WTC11 (cell line): ENCODE results near the gene ATF3.

ENCODE experiments used
- CREB1 ChIP-seq: sonication (generic); formaldehyde crosslinking; IDR thresholded peaks from 2 replicates; pipeline ENCODE4 v1.8.0; 2023; ENCODE audit warnings: mild to moderate bottlenecking, missing genetic modification reagents
- CREM ChIP-seq: sonication (generic); formaldehyde crosslinking; IDR thresholded peaks from 2 replicates; pipeline ENCODE4 v1.8.1; 2022; ENCODE audit warnings: mild to moderate bottlenecking, missing genetic modification reagents, moderate library complexity
- GABPB1 ChIP-seq: sonication (generic); formaldehyde crosslinking; IDR thresholded peaks from 2 replicates; pipeline ENCODE4 v1.8.1; 2023; ENCODE audit warnings: mild to moderate bottlenecking, missing genetic modification reagents
- JAZF1 ChIP-seq: fragments of 250-450 bp; sonication (Bioruptor Pico); IDR thresholded peaks from 2 replicates; pipeline ENCODE4 v1.9.0; 2021; ENCODE audit warnings: moderate library complexity, mild to moderate bottlenecking, inconsistent platforms
- MYBL2 ChIP-seq: sonication (generic); formaldehyde crosslinking; IDR thresholded peaks from 2 replicates; pipeline ENCODE4 v1.8.1; 2023; ENCODE audit warnings: mild to moderate bottlenecking, moderate library complexity, missing genetic modification reagents
- TEAD4 ChIP-seq: sonication (generic); formaldehyde crosslinking; IDR thresholded peaks from 2 replicates; pipeline ENCODE4 v1.8.0; 2022; ENCODE audit warnings: mild to moderate bottlenecking, missing genetic modification reagents
- ZNF416 ChIP-seq: fragments of 250-450 bp; sonication (Bioruptor Pico); IDR thresholded peaks from 2 replicates; pipeline ENCODE4 v1.9.0; 2021; ENCODE audit warnings: mild to moderate bottlenecking, inconsistent platforms
- TF ChIP-seq, protein P1 (sequence below): fragments of 200-600 bp; IDR thresholded peaks from 2 replicates; pipeline ENCODE4 v1.8.0; 2022; ENCODE audit warnings: antibody characterized with exemption
- TF ChIP-seq, protein P2 (sequence below): fragments of 250-450 bp; sonication (Bioruptor Pico); IDR thresholded peaks from 2 replicates; pipeline ENCODE4 v2.1.2; 2022; ENCODE audit warnings: mild to moderate bottlenecking, moderate library complexity
- TF ChIP-seq, protein P3 (sequence below): sonication (generic); formaldehyde crosslinking; IDR thresholded peaks from 2 replicates; pipeline ENCODE4 v1.8.0; 2022; ENCODE audit warnings: mild to moderate bottlenecking, missing genetic modification reagents

DNA sequence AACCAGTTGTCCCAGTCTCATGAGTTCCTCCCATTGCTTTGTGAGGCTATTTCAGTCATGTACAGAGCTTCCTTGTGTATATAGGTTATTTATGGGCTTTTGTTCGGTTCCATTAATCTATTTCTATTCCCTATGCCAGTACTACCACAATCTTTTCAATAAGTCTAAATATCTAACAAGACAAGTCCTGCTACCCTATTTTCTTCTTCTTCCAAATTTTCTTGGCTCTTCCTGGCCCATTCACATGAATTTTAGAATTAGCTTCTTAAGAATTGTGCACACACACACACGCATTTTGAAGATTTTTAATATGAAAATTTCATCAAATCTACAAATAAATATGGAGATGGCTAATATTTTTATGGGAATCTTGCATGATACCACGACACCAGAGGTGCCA, 33.8 kb upstream of the ATF3 start:
- TF ChIP-seq ZNF416 (no peak), CREB1 (CRISPR knock-in tag) (no peak), MYBL2 (CRISPR knock-in tag) (no peak), CREM (CRISPR knock-in tag) (no peak), TEAD4 (no peak), GABPB1 (CRISPR knock-in tag) (no peak), JAZF1 (CRISPR knock-in tag) (no peak)
- TF ChIP-seq, protein P1, sequence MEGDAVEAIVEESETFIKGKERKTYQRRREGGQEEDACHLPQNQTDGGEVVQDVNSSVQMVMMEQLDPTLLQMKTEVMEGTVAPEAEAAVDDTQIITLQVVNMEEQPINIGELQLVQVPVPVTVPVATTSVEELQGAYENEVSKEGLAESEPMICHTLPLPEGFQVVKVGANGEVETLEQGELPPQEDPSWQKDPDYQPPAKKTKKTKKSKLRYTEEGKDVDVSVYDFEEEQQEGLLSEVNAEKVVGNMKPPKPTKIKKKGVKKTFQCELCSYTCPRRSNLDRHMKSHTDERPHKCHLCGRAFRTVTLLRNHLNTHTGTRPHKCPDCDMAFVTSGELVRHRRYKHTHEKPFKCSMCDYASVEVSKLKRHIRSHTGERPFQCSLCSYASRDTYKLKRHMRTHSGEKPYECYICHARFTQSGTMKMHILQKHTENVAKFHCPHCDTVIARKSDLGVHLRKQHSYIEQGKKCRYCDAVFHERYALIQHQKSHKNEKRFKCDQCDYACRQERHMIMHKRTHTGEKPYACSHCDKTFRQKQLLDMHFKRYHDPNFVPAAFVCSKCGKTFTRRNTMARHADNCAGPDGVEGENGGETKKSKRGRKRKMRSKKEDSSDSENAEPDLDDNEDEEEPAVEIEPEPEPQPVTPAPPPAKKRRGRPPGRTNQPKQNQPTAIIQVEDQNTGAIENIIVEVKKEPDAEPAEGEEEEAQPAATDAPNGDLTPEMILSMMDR, result no peak
- TF ChIP-seq, protein P2, sequence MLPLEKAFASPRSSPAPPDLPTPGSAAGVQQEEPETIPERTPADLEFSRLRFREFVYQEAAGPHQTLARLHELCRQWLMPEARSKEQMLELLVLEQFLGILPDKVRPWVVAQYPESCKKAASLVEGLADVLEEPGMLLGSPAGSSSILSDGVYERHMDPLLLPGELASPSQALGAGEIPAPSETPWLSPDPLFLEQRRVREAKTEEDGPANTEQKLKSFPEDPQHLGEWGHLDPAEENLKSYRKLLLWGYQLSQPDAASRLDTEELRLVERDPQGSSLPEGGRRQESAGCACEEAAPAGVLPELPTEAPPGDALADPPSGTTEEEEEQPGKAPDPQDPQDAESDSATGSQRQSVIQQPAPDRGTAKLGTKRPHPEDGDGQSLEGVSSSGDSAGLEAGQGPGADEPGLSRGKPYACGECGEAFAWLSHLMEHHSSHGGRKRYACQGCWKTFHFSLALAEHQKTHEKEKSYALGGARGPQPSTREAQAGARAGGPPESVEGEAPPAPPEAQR (CRISPR knock-in tag), result no peak
- TF ChIP-seq, protein P3, sequence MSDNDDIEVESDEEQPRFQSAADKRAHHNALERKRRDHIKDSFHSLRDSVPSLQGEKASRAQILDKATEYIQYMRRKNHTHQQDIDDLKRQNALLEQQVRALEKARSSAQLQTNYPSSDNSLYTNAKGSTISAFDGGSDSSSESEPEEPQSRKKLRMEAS (CRISPR knock-in tag), result no peak
